ENCODE measurements around the gene YIF1A.
"Not testable (repeated sequence)": the region's sequence is repeated elsewhere in the genome, so short reads cannot be mapped to it uniquely, and the experiment has no call there.

Gene YIF1A

DNA sequence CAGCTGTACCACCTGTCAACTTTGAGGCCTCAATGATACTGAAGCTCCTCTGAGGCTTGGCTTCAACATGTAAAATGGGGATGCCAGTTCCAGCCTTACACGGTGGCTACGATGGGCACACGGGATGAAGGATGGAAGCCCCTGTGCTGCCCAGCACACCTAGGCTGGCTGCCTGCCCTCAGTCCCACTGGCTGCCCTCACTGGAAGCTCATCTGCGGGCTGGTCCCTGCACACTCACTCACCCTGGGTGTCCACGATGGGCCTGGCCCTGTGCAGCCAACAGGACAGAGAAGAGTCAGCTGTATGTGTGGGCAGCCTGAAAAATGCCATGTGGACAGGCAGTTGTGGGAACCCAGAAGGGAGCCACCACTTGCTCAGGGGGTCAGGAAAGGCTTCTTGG is 2.2 kb downstream of the YIF1A start:
- no peak for DNase-seq (ENCODE audit: low read depth, low spot score)

DNA sequence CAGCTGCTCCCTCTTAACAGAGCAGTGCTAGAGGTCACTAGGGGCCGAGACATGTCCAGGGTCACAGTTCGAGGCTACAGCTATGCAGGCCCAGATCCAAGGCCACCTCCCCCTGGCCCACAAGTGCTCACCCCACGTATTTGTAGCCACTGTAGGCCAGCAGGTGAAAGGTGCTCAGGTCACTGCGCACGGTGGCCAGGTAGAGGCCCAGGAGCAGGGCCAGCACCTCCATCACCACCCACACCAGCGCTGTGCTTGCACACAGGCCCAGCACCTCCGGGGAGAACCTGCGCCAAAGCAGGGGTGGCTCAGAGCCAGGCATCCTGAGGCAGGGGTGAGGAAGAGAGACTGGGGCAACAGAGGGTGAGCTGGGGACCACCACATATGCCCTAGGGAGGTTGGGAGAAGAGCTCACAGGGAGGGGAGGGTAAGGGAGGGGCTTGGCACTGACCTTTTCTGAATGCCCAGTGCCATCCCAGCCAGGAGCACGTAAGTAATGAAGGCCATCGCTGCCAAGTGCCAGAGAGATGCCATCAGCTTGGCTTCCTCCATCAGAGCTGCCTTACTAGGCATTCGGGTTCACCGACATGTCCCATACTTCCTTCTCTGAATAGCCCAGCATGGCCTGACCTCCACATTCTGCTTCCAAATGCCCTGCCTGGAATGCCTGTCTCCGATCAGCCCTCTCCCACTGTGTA is 3.5 kb downstream of the YIF1A start:
- no peak for DNase-seq (ENCODE audit: low read depth, low spot score)

DNA sequence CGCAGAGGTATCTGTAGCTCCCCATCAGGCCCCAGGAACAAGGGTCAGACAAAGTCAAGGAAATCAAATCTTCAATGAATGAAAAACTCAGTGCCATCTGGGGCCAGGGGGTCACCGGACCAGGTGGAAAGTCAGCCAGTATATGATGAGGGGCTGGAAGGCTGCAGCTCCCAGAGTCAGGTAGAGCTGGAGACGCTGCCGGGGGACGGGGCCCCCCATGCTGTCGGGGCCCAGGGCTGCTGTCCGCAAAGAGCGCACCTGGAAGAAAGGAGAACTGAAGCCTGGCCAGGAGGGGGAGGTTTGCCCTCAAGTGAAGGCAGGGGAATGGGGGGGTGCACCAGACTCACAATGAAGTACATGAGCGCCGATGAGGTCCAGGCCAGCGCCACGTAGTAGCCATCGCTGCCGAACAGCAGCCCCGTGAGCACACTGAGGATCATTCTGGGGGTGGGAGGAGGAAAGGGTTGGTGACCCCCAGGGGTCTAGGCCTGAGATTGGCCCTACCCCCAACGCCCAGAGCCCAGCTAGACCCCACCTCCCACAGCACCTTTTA is 4.3 kb downstream of the YIF1A start:
- DNase-seq (ENCODE audit: low read depth, low spot score) = no peak

DNA sequence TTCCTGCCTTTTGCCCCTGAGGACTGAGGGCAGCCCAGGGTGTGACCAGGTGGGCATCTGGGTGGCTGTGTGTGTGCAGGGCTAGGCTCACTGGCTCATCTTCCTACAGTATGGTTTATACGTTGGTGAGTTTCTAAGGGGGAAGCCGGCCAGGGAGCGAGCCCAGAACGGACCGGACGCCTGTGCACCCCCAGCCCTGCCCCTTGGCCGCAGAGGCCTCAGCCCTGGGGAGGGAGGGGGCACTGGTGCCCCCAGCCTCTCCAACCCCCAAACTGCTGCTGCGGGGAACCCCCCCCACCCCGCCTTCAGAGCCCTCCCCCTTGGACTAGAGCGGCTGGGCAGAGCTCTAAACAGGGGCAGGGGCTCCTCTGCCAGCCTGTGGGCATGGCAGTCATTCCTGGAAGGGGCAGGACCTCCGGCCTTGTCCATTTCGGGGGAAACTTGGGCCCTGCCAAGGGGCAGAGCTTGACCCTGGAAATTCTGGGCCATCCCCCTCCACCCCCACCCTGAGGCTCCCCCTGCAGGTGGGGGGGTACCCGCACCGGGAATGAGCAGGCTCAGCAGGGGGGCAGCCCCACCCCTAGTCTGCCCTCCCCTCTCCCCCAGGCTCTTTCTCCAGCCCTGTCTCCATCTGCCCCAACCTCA is 5.4 kb downstream of the YIF1A start:
- no peak for DNase-seq (ENCODE audit: low read depth, low spot score)

DNA sequence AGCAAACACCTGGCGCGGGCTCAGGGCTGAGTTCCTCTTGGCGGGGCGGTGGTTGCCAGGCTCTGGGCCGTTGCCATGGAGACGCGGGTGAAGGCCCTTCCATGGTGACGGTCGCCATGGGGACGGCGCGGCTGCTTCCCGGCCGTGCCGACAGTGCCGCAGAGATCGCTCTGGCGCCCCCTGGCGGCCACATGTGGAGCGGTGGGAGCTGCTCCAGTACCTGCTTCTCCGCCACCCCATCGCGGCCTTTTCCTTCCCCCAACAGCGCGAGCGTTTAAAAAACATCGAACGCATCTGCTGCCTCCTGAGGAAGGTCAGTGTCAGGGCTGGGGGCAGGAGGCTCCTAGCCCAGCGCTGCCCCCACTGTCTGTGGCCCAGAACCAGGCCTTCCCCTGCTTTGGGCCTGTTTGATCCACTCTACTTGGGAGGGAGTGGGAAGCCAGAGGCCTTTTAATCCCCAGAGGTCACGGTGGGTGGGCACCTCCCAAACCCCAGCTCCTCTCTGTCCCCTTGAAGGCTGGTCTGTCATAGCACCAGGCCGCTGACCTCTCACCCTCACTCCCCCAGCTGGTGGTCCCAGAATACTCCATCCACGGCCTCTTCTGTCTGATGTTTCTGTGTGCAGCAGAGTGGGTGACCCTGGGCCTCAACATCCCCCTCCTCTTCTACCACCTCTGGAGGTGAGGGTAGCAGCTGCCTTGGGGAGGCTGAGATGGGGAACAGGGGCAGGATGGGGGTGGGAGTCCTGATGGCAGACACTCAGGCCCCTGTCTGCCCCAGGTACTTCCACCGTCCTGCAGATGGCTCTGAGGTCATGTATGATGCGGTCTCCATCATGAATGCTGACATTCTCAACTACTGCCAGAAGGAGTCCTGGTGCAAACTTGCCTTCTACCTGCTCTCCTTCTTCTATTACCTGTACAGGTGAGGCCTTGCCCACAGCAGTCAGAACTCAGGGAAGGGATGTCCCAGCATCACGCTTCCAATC is 6.2 kb downstream of the YIF1A start:
- DNase-seq (ENCODE audit: low read depth, low spot score) = peak; percentile 99

DNA sequence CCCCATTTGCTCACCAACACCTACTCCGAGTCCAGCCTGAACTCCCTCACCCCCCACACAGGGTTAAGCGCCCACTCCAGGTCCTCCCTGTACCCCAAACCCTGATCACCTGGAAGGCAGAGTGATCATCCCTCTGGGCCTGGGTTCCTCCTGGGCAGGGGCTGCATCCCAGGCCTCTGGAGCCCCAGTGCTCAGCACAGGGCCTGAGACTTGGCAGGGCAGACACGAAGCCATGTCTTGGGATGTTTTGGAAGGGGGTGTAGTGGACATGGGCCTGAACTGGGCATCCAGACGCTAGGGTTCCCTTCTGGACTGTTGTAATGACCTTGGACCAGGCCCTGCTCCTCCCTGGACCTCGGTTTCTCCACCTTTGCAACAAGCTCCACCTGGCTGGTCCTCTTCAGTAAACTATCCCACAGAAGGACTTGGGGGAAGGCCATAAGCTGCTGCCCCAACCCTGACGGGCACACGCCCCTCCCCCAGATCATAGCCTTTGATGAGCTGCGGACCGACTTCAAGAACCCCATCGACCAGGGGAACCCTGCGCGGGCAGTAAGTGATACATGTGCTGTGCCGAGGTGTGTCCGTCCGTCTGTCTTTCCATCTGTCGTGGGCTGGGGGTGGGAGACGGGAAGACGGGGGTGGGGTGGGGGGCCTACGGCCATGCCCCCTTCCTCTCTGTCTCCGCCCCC is 7.0 kb downstream of the YIF1A start:
- no peak for DNase-seq (ENCODE audit: low read depth, low spot score)

DNA sequence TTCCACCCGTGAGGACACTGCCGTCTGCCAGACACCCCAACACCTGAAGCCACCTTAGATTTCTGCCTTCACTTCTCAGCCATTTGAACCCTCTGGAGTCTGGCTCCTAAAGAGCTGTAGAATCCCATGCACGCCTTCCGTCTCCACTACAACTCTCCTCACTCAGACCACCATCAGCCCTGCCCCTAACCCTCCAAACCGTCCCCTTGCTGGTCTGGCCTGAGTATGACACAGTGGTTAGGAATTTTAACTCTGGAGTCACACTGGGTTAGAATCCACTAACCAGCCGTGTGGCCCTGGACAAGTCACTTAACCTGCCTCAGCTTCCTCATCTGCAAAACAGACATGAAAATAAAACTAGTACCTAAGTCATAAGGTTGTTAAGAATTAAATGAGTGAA is 7.9 kb downstream of the YIF1A start:
- DNase-seq (ENCODE audit: low read depth, low spot score) = no peak

DNA sequence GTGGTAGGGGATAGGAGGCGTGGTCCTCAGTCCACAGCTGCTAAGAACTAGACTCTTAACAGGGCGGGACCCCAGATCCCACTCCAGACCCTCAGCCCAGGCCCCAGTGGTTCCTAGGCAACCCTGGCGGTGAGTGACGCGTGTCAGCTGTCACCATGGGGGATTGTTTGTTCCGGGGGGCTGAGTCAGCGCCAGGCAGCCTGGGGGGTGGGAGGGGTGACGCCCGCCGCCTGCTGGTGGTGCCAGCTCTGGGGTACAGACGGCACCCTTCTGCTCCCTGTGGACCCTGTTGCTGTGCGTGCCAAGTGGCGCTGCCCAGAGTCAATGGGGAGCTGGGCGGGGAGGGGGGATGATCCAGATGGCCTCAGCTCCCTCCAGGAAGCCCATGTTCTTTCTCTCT is 8.5 kb downstream of the YIF1A start:
- DNase-seq (ENCODE audit: low read depth, low spot score) = peak; percentile 46

DNA sequence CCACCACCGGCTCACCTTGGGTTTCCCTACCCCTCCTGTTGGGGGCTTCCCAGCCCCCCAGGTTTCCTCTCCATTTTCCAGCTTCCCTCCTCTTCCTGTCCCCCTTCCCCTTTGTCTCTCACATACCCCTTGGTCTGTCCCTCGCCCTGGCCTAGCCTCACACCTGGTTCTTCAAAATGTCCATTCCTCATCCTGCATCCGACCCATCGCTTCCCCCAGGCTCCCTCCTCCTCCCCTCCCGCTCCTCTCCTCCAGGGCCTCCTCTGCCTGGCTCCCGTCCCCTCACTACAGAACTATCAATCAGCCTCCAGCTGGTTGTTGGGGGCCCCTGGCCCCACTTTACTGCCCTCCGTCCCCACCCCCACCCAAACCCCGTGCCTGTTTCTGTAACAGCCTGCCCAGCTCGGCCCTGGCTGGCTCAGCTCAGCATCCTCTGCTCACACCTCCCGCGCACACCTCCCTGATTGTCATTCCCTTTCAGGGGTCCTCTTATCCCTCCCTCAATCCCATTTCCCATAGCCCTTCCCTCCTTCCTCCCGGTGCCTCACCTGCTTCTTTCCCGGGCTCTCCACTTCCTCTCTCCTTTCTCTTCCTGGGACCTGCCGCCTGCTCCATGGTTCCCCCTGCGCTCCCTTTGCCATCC is 9.7 kb downstream of the YIF1A start:
- no peak for DNase-seq (ENCODE audit: low read depth, low spot score)

DNA sequence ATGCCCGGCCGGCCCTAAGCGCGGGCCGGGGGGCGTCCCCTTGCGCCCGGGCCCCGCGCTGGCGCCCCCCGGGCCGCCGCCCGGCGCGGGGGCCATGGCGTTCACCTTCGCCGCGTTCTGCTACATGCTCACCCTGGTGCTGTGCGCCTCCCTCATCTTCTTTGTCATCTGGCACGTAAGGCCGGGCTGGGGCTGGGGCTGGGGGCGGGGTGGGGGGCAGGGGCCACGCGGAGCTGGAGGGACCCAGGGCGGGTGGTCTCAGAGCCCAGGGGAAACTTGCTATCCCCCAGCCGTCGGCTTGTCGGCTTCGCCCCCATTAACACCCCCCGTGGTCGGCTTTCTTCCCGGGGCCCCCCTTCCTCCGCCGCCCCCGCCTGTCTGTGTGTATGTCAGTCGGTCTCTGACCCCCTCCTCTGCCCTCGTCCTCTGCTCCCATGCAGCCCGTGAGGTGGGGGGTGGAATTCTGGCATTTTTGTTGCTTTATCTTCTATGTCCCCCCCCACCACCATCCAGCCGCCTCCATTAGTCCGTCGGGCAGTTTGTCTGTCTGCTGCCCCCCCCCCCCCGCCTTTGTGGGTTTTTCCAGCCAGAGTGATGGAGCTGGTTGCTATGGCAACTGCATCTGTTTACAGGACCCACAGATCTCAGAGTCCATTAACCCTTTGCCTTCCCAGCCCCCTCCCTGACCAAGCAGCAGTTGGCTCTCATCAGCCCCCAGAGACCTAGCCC is 10.4 kb downstream of the YIF1A start:
- DNase-seq (ENCODE audit: low read depth, low spot score) = peak; percentile 57

DNA sequence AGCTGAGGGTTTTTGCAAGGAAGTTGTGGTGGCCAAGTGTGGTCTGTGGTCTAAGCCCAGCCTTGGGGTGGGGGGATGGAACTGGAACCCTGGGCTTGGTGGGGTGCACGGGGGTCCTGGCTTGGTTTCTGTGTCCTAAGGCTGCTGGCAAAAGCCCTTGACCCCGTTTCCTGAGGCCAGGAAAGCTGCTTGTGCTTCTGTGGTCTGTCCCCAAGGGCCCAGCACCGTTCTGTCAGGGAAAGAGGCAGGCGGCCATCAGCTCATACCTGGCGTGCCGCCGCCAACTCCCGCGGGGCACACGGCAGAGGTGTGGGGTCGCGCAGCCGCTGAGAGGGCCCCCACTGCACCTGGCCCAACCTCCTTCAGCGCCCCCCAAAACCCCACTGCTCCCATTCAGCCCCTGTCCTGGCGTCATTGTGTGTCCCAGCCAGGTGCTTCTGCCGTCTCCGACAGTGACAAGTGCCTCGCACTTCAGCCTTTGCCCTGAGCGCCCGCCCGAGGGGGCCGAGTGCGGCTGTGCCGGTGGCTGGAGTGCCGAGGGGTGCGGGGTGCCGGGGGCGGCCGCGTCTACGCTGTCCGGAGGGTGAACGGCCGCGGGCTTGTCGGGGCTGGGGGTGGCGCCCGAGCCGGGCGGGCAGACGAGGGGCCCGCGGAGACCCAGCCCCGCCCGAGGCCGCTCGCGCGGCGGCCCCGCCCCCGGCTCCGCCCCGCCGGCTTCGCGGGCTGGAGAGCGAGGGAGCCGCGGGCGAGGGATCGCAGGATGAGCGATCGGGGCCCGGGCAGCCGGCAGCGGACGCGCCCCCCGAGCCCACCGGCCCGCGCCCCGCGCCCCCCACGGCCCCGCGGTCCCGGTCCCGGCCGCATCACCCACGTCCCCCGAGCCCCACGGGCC is 11.2 kb downstream of the YIF1A start, which contains the start of gene CNIH2:
CNIH2 (plus strand) TSS at position 705 of the 892 bp plus-strand sequence. CDS start 282 bp downstream, outside the sequence.
- peak; percentile 68 for DNase-seq (ENCODE audit: low read depth, low spot score)

DNA sequence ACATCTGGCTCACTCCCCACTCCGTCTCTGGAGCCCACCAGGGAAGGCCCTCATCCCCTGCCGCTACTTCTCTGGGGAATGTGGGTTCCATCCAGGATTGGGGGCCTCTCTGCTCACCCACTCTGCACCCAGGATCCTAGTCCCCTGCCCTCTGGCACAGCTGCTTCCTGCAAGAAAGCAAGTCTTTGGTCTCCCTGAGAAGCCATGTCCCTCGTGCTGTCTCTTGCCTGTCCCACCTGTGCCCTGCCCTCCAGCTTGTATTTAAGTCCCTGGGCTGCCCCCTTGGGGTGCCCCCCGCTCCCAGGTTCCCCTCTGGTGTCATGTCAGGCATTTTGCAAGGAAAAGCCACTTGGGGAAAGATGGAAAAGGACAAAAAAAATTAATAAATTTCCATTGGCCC is 11.9 kb downstream of the YIF1A start:
- DNase-seq (ENCODE audit: low read depth, low spot score) = not testable (repeated sequence)

DNA sequence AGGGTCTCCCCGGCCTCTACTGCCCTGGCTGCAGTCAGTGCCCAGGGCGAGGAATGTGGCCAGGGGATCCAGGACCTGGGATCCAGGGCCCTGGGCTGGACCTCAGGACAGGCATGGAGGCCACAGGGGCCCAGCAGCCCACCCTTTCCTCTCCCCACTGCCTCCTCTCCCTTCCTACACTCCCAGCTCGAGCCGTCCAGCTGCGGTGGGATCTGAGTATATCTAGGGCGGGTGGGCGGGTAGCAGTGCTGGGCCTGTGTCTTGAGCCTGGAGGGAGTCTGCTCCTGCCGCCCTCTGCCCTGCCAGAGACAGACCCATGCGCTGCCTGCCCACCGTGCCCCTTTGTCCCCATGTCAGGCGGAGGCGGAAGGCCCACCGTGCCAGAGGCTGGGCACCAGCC is 12.3 kb downstream of the YIF1A start:
- not testable (repeated sequence) for DNase-seq (ENCODE audit: low read depth, low spot score)

DNA sequence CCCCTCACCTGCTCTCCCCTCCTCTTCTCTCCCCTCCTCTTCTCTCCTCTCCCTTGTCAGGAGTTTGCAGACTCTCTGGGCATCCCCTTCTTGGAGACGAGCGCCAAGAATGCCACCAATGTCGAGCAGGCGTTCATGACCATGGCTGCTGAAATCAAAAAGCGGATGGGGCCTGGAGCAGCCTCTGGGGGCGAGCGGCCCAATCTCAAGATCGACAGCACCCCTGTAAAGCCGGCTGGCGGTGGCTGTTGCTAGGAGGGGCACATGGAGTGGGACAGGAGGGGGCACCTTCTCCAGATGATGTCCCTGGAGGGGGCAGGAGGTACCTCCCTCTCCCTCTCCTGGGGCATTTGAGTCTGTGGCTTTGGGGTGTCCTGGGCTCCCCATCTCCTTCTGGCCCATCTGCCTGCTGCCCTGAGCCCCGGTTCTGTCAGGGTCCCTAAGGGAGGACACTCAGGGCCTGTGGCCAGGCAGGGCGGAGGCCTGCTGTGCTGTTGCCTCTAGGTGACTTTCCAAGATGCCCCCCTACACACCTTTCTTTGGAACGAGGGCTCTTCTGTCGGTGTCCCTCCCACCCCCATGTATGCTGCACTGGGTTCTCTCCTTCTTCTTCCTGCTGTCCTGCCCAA is 12.8 kb downstream of the YIF1A start:
- no peak for DNase-seq (ENCODE audit: low read depth, low spot score)

DNA sequence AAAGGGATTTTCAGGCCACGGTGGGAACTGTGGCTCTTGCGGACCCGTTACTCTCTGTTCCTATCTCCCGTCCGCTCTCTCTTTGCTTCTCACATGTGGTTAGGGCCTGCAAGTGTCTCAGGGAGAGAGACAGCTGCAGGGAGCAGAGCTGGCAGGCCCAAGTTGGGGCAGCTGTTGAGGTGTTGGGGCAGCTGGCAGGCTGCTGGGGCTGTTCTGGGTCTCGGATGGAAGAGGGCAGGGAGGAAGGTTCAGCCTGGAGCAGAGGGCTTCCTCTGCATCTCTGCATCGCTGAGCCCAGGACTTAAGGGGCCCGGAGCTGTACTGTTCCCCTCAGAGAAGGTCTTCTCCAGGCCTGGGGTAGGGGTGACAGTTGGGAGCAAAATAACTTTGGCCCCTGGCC is 13.5 kb downstream of the YIF1A start:
- no peak for DNase-seq (ENCODE audit: low read depth, low spot score)

DNA sequence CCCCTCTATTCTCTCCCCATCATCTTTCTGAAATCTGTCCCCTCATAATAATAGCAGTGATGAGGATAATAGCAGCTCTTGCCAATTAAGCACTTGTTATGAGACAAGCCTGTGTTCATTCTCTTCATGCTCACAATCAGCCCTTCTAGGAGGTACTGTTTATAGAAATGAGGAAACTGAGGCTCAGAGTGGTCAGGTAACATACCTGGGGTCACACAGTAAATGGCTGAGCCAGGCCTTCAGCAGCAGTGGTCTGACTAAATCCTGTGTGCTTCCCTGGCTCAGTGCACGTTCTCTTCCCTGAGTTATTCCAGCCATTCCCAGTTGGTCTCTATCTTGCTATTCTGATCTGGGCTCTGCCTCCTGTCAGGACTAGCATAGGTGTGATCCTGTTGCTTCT is 14.7 kb downstream of the YIF1A start:
- no peak for DNase-seq (ENCODE audit: low read depth, low spot score)

DNA sequence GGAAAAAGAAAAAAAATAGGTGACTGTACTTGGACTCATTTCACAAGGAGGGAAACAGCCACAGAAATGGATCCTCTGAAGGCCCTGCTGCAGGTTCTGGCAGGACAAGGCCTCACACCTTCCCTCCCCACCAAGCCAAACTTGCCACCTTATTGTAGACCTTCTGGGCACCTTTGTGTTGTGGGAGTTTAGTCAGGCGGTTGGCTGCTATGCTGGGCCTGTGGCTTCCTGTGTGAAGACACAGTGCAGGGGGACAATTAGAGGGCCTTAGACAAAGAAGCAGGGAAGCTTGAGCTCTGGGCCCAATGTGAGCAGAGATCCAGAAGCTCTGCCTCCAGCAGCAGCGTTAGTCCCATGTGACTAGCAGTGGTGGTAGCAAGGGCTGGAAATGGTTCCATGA is 16.3 kb downstream of the YIF1A start:
- DNase-seq (ENCODE audit: low read depth, low spot score) = no peak

DNA sequence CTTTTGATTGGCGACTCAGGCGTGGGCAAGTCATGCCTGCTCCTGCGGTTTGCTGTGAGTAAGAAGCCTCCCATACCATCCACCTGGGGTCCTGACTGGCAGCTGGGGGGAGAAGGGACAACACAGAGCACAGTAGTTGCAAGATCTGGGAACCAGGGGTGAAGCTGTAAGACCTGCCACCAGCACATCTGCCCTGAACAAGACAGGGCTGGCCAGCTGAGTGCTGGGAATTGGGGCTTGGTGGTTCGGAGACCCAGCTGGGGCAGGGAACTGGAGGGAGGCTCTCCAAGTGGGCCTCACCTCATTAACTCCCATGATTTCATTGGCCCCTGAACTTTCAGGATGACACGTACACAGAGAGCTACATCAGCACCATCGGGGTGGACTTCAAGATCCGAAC is 17.1 kb downstream of the YIF1A start:
- DNase-seq (ENCODE audit: low read depth, low spot score) = no peak
